Thymus (tissue), 11 donors: ENCODE results near the gene NOL4L. TPM values are rescaled to one million over a fixed set of nuclear protein-coding genes. Genes with fewer than 3 reads are reported as not detected.

ENCODE experiments used
- DNase-seq, 9 donors: peaks; one replicate each; pipeline ENCODE4 v3.0.0-alpha.2; 2013; ENCODE audit warnings: low spot score in 9 of 9, low read depth in 6 of 9, missing footprints in 1 of 9
- H3K27ac ChIP-seq, 2 donors: one replicate each; pipeline ENCODE4 v1.5.1; 2013; ENCODE audit warnings: control low read depth in 1 of 2, low read depth in 1 of 2, low read length in 1 of 2, mild to moderate bottlenecking in 1 of 2, moderate library complexity in 1 of 2
- H3K27me3 ChIP-seq, 2 donors: one replicate each; pipeline ENCODE4 v1.5.1; 2013; ENCODE audit warnings: low read length in 1 of 2; ENCODE audit not compliant: control insufficient read depth in 2 of 2, insufficient read depth in 1 of 2
- H3K36me3 ChIP-seq, 2 donors: one replicate each; pipeline ENCODE4 v1.5.1; 2013; ENCODE audit warnings: low read length in 1 of 2, mild to moderate bottlenecking in 1 of 2, moderate library complexity in 1 of 2; ENCODE audit not compliant: control insufficient read depth in 2 of 2, insufficient read depth in 2 of 2
- H3K4me1 ChIP-seq, 2 donors: one replicate each; pipeline ENCODE4 v1.5.1; 2013; ENCODE audit warnings: low read length in 2 of 2; ENCODE audit not compliant: control insufficient read depth in 2 of 2, insufficient read depth in 2 of 2
- H3K4me3 ChIP-seq, 2 donors: one replicate each; pipeline ENCODE4 v1.5.1; 2013; ENCODE audit warnings: low read length in 2 of 2, control low read depth in 1 of 2, mild to moderate bottlenecking in 1 of 2
- H3K9me3 ChIP-seq, 2 donors: one replicate each; pipeline ENCODE4 v1.5.1; 2013; ENCODE audit warnings: low read length in 1 of 2, mild to moderate bottlenecking in 1 of 2; ENCODE audit not compliant: control insufficient read depth in 2 of 2, insufficient read depth in 1 of 2
- WGBS: extraction: QIAGEN DNeasy Blood & Tissue Kit; methylation state at CpG from one replicate; pipeline ENCODE4 v1.1.7; 2013; 5-methylcytosine and 5-hydroxymethylcytosine counted together
- polyA plus RNA-seq: library from polyadenylated mRNA; stranded (reverse); fragments of 200-250 nt; gene quantifications from one replicate; pipeline ENCODE4 v1.2.3, GENCODE V29; 2013
- total RNA-seq: library from RNA; stranded (reverse); fragments of 120-200 nt; gene quantifications from one replicate; pipeline ENCODE4 v1.2.4, GENCODE V29; 2013
- donor health status: healthy.

Gene NOL4L
- total and polyA plus RNA-seq, 2 donors = 12.4 to 14.1 TPM

GRCh38 chr20:32508775-32509119 is 76.4 kb downstream of the NOL4L start:
- no peak for DNase-seq
- WGBS = 65% methylated on average over 3 of the region's 3 CpGs
- Histone ChIP-seq H3K36me3 (peaks cover 0 to 14% of the 10 kb centered on the region in 2 donors), H3K27me3 (no peaks in the 10 kb centered on the region), H3K4me1 (peaks cover 28 to 85% of the 10 kb centered on the region in 2 donors), H3K4me3 (no peak overlapping the region), H3K9me3 (no peaks in the 10 kb centered on the region), H3K27ac (peak overlapping the region; percentile 95 to 96)

- peak in 1 of 9 donors; percentile 77 for DNase-seq
- Histone ChIP-seq H3K4me3 (peak overlapping the region in 1 of 2 donors; percentile 4), H3K4me1 (peaks cover 27 to 83% of the 10 kb centered on the region in 2 donors), H3K36me3 (peaks cover 0 to 18% of the 10 kb centered on the region in 2 donors), H3K27me3 (no peaks in the 10 kb centered on the region), H3K27ac (peak overlapping the region; percentile 95 to 96), H3K9me3 (no peaks in the 10 kb centered on the region)
- WGBS = 19% methylated on average over 11 of the region's 11 CpGs
Observed at GRCh38 chr20:32507998-32508774, 76.9 kb downstream of the NOL4L start.

- H3K27ac ChIP-seq = peak overlapping the region in 1 of 2 donors; percentile 49
- WGBS = 85% methylated on average over 3 of the region's 3 CpGs
- H3K4me1 ChIP-seq = peaks cover 24 to 75% of the 10 kb centered on the region in 2 donors
Observed at GRCh38 chr20:32506721-32507120, 78.4 kb downstream of the NOL4L start.

GRCh38 chr20:32505723-32506473 is 79.2 kb downstream of the NOL4L start:
- Histone ChIP-seq H3K27me3 (no peaks in the 10 kb centered on the region), H3K9me3 (no peaks in the 10 kb centered on the region), H3K4me1 (peaks cover 24 to 67% of the 10 kb centered on the region in 2 donors), H3K27ac (peak overlapping the region in 1 of 2 donors; percentile 9), H3K36me3 (peaks cover 0 to 17% of the 10 kb centered on the region in 2 donors), H3K4me3 (no peak overlapping the region)
- WGBS = 96% methylated on average over 8 of the region's 8 CpGs
- DNase-seq = no peak

More at GRCh38 chr20:32506721-32507120, 78.4 kb downstream of the NOL4L start:
- Histone ChIP-seq H3K27me3 (no peaks in the 10 kb centered on the region), H3K4me3 (no peak overlapping the region), H3K9me3 (no peaks in the 10 kb centered on the region), H3K36me3 (peaks cover 0 to 15% of the 10 kb centered on the region in 2 donors)
- DNase-seq = no peak

- WGBS = 98% methylated on average over 3 of the region's 3 CpGs
- no peak overlapping the region for H3K4me3 ChIP-seq
- H3K27me3 ChIP-seq = no peaks in the 10 kb centered on the region
- H3K36me3 ChIP-seq = peaks cover 14 to 22% of the 10 kb centered on the region in 2 donors
- no peak overlapping the region for H3K27ac ChIP-seq
- H3K9me3 ChIP-seq = no peaks in the 10 kb centered on the region
- DNase-seq = no peak
- H3K4me1 ChIP-seq = peaks cover 6 to 38% of the 10 kb centered on the region in 2 donors
Observed at GRCh38 chr20:32501709-32502108, 83.4 kb downstream of the NOL4L start.

GRCh38 chr20:32497589-32498224 is 87.4 kb downstream of the NOL4L start:
- no peak for DNase-seq
- Histone ChIP-seq H3K9me3 (no peaks in the 10 kb centered on the region), H3K27ac (no peak overlapping the region), H3K36me3 (peaks cover 36 to 39% of the 10 kb centered on the region in 2 donors), H3K4me3 (no peak overlapping the region), H3K4me1 (peaks cover 4 to 16% of the 10 kb centered on the region in 2 donors), H3K27me3 (no peaks in the 10 kb centered on the region)
- WGBS = 77% methylated on average over 13 of the region's 13 CpGs

GRCh38 chr20:32496811-32497533 is 88.2 kb downstream of the NOL4L start:
- H3K36me3 ChIP-seq = peaks cover 43 to 46% of the 10 kb centered on the region in 2 donors
- no peaks in the 10 kb centered on the region for H3K9me3 ChIP-seq
- DNase-seq = no peak
- 92% methylated on average over 11 of the region's 11 CpGs for WGBS
- no peaks in the 10 kb centered on the region for H3K27me3 ChIP-seq
- peaks cover 4 to 16% of the 10 kb centered on the region in 2 donors for H3K4me1 ChIP-seq
- H3K4me3 ChIP-seq = no peak overlapping the region
- no peak overlapping the region for H3K27ac ChIP-seq

- H3K27me3 ChIP-seq = no peaks in the 10 kb centered on the region
- no peaks in the 10 kb centered on the region for H3K9me3 ChIP-seq
Observed at GRCh38 chr20:32495949-32496348, 89.2 kb downstream of the NOL4L start.

More at GRCh38 chr20:32495949-32496348, 89.2 kb downstream of the NOL4L start:
- Histone ChIP-seq H3K4me1 (peaks cover 4 to 16% of the 10 kb centered on the region in 2 donors), H3K36me3 (peaks cover 46 to 51% of the 10 kb centered on the region in 2 donors), H3K27ac (no peak overlapping the region), H3K4me3 (no peak overlapping the region)
- 96% methylated on average over 5 of the region's 5 CpGs for WGBS
- no peak for DNase-seq
